ENCODE results near the gene HTT. TPM values are rescaled to one million over a fixed set of nuclear protein-coding genes. Genes with fewer than 3 reads are reported as not detected.

Gene HTT
- total and polyA plus RNA-seq, 2 of the 13 experiments (the other 11 are each of a cell fraction or from before 2014, with no cell fraction given) = 17.5 to 19.5 TPM

- in situ Hi-C loops (cut with HindIII; ENCODE audit: extremely low pct_ligation_motif_present, low pct_unique_long_range_greater_than_20kb) = no loop called here
- ChIA-PET POLR2A (no interaction called here), CTCF (ENCODE audit: low intra/inter-chr PET ratio, low total read pairs) (no interaction called here)
- Histone ChIP-seq H3K27ac (ENCODE audit: extremely low read length, insufficient read depth, low read length) (no peak overlapping the region), H3K36me3 (replicated peaks in 1 of 2; ENCODE audit: control insufficient read depth in 1 of 2, insufficient read depth in 2 of 2, low read length in 2 of 2) (peaks cover 27 to 82% of the 10 kb centered on the region in 2 experiments), H3K4me1 (ENCODE audit: insufficient read depth, low read length) (peaks cover 10% of the 10 kb centered on the region; the same call in 1 of the 2 replicates), H3K79me2 (ENCODE audit: insufficient read depth, low read length) (no peaks in the 10 kb centered on the region), H3K4me2 (ENCODE audit: low read depth, low read length) (no peak overlapping the region), H3K9ac (ENCODE audit: insufficient read depth, low read depth, low read length) (no peak overlapping the region), H4K20me1 (ENCODE audit: insufficient read depth, low read length) (no peaks in the 10 kb centered on the region), H3K9me3 (ENCODE audit: low read length) (no peaks in the 10 kb centered on the region), H3K27me3 (ENCODE audit: control insufficient read depth in 1 of 2, insufficient read depth in 2 of 2, low read length in 2 of 2) (no peaks in the 10 kb centered on the region), H2AFZ (ENCODE audit: low read length) (no peak overlapping the region), H3K4me3 (replicated peaks in 1 of 3; ENCODE audit: insufficient read depth in 1 of 3, low read depth in 2 of 3, low read length in 3 of 3) (no peak overlapping the region)
- no peak for DNase-seq (ENCODE audit: low spot score)
- no TSS peak for BruUV-seq (replicated peaks)
- no peak for FAIRE-seq
- no peak for ATAC-seq
- intact Hi-C loops (cut with micrococcal nuclease; ENCODE audit: unreplicated experiment) = no loop called here
- 96% methylated on average over 6 of the region's 6 CpGs for WGBS (ENCODE audit: low lambda C conversion rate)
- no peak for TF ChIP-seq BATF2 (CRISPR knock-in tag; IDR thresholded peaks at IDR 0.05)
- no peak for TF ChIP-seq LBX2 (CRISPR knock-in tag; IDR thresholded peaks at IDR 0.05; ENCODE audit: borderline replicate concordance)
- no peak for TF ChIP-seq MEIS1 (CRISPR knock-in tag; IDR thresholded peaks at IDR 0.05; ENCODE audit: borderline replicate concordance)
- TF ChIP-seq ZNF432 (CRISPR knock-in tag; IDR thresholded peaks at IDR 0.05; ENCODE audit: borderline replicate concordance) = no peak
- no peak for TF ChIP-seq ZNF296 (CRISPR knock-in tag; conservative IDR thresholded peaks at IDR 0.05)
- no peak for TF ChIP-seq RELA (CRISPR knock-in tag; IDR thresholded peaks at IDR 0.05)
- TF ChIP-seq ZNF280D (CRISPR knock-in tag; IDR thresholded peaks at IDR 0.05) = no peak
- TF ChIP-seq FOXA1 (IDR thresholded peaks at IDR 0.05) = no peak
- no peak for TF ChIP-seq FOXA1 (CRISPR knock-in tag; IDR thresholded peaks at IDR 0.05)
- TF ChIP-seq ZNF598 (CRISPR knock-in tag; IDR thresholded peaks at IDR 0.05; ENCODE audit: borderline replicate concordance) = no peak
- no peak for TF ChIP-seq ZFP91 (CRISPR knock-in tag; IDR thresholded peaks at IDR 0.05; ENCODE audit: borderline replicate concordance)
- no peak for TF ChIP-seq ZFYVE20 (CRISPR knock-in tag; IDR thresholded peaks at IDR 0.05; ENCODE audit: borderline replicate concordance, low read depth)
- no peak for TF ChIP-seq ZNF274 (CRISPR knock-in tag; IDR thresholded peaks at IDR 0.05)
- no peak for TF ChIP-seq ZBTB25 (CRISPR knock-in tag; IDR thresholded peaks at IDR 0.05)
- no peak for TF ChIP-seq CSRNP2 (CRISPR knock-in tag; conservative IDR thresholded peaks at IDR 0.05; ENCODE audit: low read depth)
Measured at GRCh38 chr4:3114377-3114776, 39.9 kb downstream of the HTT start.

Data from HepG2 (cell line).